ENCODE measurements around the gene XPR1.
"Not testable (repeated sequence)": the region's sequence is repeated elsewhere in the genome, so short reads cannot be mapped to it uniquely, and the experiment has no call there.

Gene XPR1

DNA sequence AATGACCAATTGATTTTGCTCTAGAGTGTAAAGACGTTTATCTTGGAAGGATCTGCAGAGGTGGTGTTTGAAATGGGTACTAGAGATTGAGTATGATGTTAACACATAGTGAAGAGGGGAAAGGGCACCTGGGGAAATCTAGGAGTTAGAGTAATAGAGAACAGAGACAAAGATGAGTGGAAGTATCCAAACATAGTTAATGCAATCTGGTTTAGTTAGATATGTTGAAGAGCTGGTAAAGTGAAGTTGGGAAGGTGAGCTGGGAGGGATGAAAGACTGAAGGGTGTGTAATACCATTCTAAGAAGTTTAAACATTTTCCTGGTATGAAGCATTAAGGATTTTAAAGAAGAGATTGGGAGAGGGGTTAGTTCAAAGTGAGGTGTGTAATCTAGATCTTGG is 11.0 kb downstream of the XPR1 start:
- no peak for DNase-seq (ENCODE audit: low read depth)
- H3K4me3 ChIP-seq (ENCODE audit: low read length) = no peak overlapping the region
- TF ChIP-seq, protein P1, sequence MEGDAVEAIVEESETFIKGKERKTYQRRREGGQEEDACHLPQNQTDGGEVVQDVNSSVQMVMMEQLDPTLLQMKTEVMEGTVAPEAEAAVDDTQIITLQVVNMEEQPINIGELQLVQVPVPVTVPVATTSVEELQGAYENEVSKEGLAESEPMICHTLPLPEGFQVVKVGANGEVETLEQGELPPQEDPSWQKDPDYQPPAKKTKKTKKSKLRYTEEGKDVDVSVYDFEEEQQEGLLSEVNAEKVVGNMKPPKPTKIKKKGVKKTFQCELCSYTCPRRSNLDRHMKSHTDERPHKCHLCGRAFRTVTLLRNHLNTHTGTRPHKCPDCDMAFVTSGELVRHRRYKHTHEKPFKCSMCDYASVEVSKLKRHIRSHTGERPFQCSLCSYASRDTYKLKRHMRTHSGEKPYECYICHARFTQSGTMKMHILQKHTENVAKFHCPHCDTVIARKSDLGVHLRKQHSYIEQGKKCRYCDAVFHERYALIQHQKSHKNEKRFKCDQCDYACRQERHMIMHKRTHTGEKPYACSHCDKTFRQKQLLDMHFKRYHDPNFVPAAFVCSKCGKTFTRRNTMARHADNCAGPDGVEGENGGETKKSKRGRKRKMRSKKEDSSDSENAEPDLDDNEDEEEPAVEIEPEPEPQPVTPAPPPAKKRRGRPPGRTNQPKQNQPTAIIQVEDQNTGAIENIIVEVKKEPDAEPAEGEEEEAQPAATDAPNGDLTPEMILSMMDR (IDR thresholded peaks at IDR 0.05; ENCODE audit: insufficient read depth, low read depth, low read length, missing control alignments) = no peak

DNA sequence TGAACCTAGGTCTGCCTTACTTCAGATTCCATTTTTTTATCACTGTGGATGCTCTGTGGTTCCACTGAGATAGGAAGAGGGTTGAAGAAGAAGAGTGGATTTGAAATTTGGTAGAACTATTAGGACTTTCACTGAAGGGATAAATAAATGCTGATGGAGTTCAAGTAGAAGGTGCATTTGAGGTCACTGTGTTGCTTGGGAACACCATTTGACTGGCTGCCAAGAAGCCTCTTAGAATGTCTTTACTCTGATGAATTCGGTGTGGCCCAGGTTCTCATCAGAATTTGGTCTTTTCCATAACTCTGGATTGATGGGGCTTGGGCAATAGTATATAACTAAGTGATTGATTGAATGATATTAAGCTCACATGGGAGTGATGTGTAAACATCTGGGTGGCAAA is 11.9 kb downstream of the XPR1 start:
- DNase-seq (ENCODE audit: low read depth) = no peak
- TF ChIP-seq, protein P1 (IDR thresholded peaks at IDR 0.05; ENCODE audit: insufficient read depth, low read depth, low read length, missing control alignments) = no peak

DNA sequence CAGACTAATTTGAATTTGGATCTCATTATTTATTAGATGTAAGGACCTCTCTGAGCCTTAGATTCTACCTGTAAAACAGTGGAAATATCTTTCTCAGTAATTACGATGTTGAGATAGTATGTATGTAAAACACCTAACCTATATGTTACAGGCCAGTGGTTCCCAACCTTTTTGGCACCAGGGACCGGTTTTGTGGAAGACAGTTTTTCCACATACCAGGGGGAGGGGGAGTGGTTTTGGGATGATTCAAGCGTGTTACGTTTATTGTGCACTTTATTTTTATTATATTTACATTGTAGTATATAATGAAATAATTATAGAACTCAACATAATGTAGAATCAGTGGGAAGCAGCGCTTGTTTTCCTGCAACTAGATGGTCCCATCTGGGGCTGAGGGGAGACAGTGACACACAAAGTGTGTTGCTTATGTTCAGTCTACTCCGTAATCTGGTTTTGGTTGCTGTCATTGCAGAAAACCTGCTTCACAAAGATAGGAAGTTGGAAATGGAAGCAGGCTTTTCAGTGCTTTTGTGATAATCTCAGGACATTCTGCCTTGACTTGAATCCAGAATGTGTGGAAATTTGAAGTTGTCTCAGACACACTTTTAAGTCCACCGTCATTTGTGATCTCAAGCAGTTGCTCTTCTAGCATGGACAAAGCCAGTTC is 12.8 kb downstream of the XPR1 start:
- no peak for DNase-seq (ENCODE audit: low read depth)
- TF ChIP-seq, protein P1 (IDR thresholded peaks at IDR 0.05; ENCODE audit: insufficient read depth, low read depth, low read length, missing control alignments) = no peak
- no peak overlapping the region for H3K4me3 ChIP-seq (ENCODE audit: low read length)

More for the DNA sequence above, 11.9 kb downstream of the XPR1 start:
- no peak overlapping the region for H3K4me3 ChIP-seq (ENCODE audit: low read length)

DNA sequence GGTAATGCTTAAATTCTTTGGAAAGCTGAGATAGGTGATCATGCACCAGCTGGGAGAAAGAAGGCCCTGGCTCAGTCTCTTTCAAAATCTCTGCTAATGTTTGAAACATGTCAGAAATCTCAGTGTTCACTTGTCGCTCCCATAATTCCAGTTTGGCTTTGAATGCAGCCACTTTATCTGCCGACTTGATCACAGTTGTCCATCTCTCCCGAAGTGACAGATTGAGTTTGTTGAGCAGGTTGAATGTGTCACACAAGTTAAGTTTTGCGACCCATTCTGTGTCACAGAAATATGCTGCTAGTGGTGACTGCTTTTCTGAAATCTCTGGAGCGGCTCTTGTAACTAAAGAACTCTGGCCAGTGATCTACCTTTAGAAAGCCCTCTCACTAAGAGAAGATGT is 13.4 kb downstream of the XPR1 start:
- DNase-seq (ENCODE audit: low read depth); H3K4me3 ChIP-seq (ENCODE audit: low read length): not testable (repeated sequence)

DNA sequence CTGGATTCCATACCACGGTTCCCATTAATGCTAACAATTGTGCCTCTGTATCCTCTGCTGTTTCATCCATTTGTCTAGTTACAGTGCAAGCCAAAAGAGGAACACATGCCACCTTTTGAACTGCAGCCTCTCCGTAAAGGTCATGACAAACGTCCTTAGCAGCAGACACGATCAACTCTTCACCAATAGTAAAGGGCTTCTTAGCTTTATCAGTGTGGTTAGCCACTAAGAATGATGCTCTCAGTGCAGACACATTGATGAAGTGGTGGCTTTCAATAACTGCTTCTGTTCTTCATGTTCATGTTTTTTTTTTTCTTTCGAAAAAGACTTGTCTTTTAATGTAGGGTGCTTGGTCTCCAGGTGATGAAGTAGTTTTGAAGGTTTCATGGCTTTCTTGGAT is 14.3 kb downstream of the XPR1 start:
- DNase-seq (ENCODE audit: low read depth) = no peak
- no peak overlapping the region for H3K4me3 ChIP-seq (ENCODE audit: low read length)
- TF ChIP-seq, protein P1 (IDR thresholded peaks at IDR 0.05; ENCODE audit: insufficient read depth, low read depth, low read length, missing control alignments) = no peak

DNA sequence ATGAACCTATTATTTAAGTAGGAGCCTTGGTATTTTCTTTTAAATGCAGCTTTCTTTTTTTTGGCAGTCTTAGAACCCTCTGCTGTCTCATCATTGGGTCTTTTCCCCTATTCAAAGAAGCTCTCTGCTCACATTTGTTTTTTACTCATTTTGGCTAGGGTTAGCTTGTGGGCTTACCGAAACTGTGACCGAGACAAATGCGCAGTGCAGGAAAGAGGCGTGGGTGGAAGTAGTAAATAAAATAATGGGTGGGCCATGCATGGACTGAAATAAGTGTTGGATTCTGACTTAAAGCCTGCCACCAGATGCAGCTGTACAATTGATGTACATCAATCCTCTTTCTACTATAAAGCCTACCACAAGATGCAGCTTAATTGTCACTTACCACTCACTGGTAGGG is 14.7 kb downstream of the XPR1 start:
- DNase-seq (ENCODE audit: low read depth) = no peak
- no peak overlapping the region for H3K4me3 ChIP-seq (ENCODE audit: low read length)
- TF ChIP-seq, protein P1 (IDR thresholded peaks at IDR 0.05; ENCODE audit: insufficient read depth, low read depth, low read length, missing control alignments) = no peak

DNA sequence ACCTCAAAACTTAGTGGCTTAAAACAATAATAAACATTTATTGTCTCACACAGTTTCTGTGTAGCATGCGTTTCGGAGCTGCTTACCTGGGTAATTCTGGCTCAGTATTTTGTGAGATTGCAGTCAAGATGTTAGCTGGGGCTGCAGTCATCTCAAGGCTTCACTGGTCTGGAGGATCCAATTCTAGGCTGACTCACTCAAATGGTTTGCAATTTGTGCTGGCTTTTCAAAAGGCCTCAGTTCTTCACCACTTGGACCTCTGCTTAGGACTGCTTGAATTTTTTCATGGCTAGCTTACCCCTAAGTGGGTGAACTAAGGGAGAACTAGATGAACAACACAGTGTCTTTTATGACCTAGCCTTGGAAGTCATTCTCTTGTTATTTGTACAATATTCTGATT is 21.0 kb downstream of the XPR1 start:
- TF ChIP-seq, protein P1 (IDR thresholded peaks at IDR 0.05; ENCODE audit: insufficient read depth, low read depth, low read length, missing control alignments) = no peak
- no peak overlapping the region for H3K4me3 ChIP-seq (ENCODE audit: low read length)
- DNase-seq (ENCODE audit: low read depth) = no peak

All from epithelial cell of esophagus (primary cell).